Measurements from ENCODE around the gene GALM. TPM values are rescaled to one million over a fixed set of nuclear protein-coding genes. Genes with fewer than 3 reads are reported as not detected.

GALM gene
- total and polyA plus RNA-seq, 2 of the 8 experiments (the other 6 are each of a cell fraction or from before 2014, with no cell fraction given): 9.9 to 13.1 TPM

- no peak for TF ChIP-seq TBP (IDR thresholded peaks at IDR 0.05; ENCODE audit: low read depth, low read length)
- TF ChIP-seq, protein P1, sequence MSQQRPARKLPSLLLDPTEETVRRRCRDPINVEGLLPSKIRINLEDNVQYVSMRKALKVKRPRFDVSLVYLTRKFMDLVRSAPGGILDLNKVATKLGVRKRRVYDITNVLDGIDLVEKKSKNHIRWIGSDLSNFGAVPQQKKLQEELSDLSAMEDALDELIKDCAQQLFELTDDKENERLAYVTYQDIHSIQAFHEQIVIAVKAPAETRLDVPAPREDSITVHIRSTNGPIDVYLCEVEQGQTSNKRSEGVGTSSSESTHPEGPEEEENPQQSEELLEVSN (IDR thresholded peaks at IDR 0.05): no peak
These were observed 57.3 kb downstream of the GALM start (continued) for GRCh38 chr2:38723173-38723572.
